Nephron progenitor cell (in vitro differentiated cells): ENCODE data around the gene PTCH2.

Experiments used
- DNase-seq: peaks from one replicate; pipeline ENCODE4 v3.0.0; 2021
- H3K27ac Mint-ChIP-seq: 2 replicates; pipeline ENCODE4 v1.8.0; 2021; ENCODE audit warnings: mild to moderate bottlenecking, moderate library complexity, mixed read lengths
- H3K27me3 Mint-ChIP-seq: 2 replicates; pipeline ENCODE4 v1.8.0; 2021; ENCODE audit warnings: mild to moderate bottlenecking, low read depth, mixed read lengths; ENCODE audit not compliant: poor library complexity
- H3K36me3 Mint-ChIP-seq: 2 replicates; pipeline ENCODE4 v1.8.0; 2021; ENCODE audit warnings: low read depth, mixed read lengths
- H3K4me1 Mint-ChIP-seq: 2 replicates; pipeline ENCODE4 v1.8.0; 2021; ENCODE audit warnings: mixed read lengths
- H3K4me3 Mint-ChIP-seq: 2 replicates; pipeline ENCODE4 v1.8.0; 2021; ENCODE audit warnings: mild to moderate bottlenecking, moderate library complexity, mixed read lengths
- H3K9me3 Mint-ChIP-seq: 2 replicates; pipeline ENCODE4 v1.8.0; 2021; ENCODE audit warnings: mild to moderate bottlenecking, moderate library complexity, mixed read lengths
- TF ChIP-seq, protein P1 (sequence below): fragments of 200-600 bp; sonication (generic); IDR thresholded peaks from 2 replicates; pipeline ENCODE4 v1.5.0; 2021; ENCODE audit warnings: antibody characterized with exemption

PTCH2 gene

DNA sequence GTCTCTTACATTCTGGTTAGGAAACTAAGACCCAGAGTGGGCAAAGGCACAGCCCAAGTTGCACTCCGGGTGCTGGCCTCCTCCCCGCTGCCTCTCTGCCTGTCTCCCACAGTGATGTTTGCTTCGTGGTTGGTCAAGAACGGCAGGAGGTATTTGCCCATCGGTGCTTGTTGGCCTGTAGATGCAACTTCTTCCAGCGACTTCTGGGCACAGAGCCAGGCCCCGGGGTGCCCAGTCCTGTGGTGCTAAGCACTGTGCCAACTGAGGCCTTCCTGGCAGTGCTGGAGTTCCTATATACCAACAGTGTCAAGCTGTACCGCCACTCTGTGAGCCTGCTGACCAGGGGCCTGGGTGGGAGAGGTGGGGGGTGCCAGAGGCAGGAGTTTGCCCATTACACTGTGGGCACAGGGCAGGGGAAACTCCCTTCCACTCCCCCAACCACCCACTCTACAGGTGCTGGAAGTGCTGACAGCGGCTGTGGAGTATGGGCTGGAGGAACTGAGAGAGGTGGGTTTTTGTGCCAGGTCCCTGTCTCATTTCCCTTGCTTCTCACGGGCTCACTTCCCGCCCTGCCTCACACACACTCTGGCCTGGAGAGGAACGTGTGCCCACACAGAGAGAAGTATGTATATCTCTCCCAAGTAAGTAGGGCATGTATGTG lies 32.8 kb downstream of the PTCH2 start:
- Mint-ChIP-seq H3K4me1 (peaks cover 76% of the 10 kb centered on the region), H3K9me3 (no peaks in the 10 kb centered on the region), H3K36me3 (peaks cover 13% of the 10 kb centered on the region), H3K27ac (no peak overlapping the region), H3K4me3 (no peak overlapping the region), H3K27me3 (no peaks in the 10 kb centered on the region)
- no peak for DNase-seq
- TF ChIP-seq, protein P1, sequence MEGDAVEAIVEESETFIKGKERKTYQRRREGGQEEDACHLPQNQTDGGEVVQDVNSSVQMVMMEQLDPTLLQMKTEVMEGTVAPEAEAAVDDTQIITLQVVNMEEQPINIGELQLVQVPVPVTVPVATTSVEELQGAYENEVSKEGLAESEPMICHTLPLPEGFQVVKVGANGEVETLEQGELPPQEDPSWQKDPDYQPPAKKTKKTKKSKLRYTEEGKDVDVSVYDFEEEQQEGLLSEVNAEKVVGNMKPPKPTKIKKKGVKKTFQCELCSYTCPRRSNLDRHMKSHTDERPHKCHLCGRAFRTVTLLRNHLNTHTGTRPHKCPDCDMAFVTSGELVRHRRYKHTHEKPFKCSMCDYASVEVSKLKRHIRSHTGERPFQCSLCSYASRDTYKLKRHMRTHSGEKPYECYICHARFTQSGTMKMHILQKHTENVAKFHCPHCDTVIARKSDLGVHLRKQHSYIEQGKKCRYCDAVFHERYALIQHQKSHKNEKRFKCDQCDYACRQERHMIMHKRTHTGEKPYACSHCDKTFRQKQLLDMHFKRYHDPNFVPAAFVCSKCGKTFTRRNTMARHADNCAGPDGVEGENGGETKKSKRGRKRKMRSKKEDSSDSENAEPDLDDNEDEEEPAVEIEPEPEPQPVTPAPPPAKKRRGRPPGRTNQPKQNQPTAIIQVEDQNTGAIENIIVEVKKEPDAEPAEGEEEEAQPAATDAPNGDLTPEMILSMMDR, result no peak

DNA sequence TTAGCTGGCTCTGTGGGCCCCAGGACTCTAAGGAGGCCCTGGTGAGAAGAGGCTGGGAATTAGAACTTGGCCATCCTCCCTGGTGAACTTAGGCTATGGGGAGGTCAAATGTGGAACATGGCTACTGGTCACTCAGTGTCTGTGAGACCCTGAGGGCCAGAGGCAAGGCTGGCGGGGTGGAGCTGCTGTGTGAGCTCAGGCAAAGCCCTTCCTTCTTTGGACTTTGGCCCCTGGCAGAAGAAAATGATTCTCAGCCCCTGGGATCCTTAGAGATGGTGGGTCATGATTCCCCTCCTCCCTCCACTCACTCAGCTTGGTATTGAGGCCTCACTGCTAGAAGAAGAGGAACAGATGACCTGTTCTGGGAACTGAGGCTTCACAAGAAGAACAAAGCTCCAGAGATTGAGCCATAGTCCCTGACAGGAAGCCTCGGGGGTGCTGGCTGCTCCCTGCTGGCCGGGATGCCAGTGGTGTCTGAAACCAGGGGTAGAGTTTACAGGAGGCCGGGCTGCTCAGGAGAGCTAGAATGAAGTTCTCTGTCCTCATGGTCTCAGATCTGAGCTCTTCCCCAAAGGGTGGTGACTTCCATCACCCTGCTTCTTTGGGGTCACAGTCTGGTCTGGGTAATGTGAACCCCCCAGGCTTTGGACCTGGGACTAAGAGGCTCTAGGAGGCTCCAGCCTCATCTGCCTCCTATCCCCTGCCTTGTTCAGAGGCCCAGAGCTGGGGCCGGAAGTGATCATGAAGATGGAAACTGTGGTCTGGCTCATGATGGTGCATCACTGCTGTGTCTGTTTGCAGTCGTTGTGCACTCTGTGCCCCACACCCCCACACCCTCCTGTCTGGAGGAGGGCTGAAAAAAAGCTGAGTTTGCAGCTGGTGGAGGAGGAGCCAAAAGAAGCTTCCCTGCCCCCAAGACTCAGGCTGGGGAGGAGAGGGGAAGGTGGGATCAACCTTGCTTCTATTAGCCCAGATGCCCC lies 33.8 kb downstream of the PTCH2 start:
- no peak for DNase-seq
- TF ChIP-seq, protein P1, result no peak
- Mint-ChIP-seq H3K4me1 (peaks cover 73% of the 10 kb centered on the region), H3K4me3 (peak overlapping the region; percentile 74), H3K36me3 (peaks cover 9% of the 10 kb centered on the region), H3K9me3 (no peaks in the 10 kb centered on the region), H3K27ac (peak overlapping the region; percentile 100), H3K27me3 (no peaks in the 10 kb centered on the region)

DNA sequence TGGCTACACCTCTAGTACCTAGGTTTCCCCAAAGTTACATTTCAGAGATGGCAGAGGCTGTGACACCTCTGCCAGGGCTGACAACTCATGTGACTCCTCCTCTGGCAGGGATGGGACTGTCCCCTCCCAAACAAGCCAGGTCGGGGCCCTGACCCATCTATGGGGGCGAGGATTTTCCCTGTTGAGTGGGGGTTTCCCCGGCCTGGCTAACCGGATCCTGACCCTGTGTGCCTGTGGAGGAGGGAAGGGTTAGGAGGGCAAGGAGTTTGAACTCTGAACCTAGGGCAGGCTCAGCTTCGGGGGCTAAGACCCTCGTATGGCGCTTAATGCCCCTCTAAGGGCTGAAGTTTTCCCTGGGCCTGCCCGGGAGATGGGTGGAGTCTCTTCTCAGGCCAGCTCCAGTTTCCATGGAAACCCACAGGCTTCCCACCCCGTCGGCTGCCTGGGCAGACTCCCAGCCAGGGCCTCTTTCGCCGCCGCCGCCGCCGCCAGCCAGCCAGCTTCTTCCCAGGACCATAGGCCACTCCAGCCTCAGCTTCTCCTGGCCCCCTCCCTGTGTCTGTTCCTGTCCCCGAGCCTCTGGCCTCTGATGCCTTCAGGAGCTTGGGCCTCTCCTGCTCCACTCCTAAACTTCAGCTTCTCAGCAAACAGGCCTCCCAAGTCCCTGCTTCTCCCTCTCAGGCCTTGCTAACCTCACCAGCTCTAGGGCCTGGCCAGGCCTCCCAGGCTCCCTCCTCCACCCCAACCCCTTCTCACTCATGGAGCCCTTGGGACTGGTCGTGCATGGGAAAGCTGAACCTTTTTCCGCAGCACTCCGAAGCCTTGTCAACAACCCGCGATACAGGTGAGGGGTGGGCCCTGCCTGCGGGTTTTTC lies 34.8 kb downstream of the PTCH2 start, which contains the start of gene BTBD19:
TSS of gene BTBD19 (plus strand) at position 461 of the 875 bp plus-strand sequence. CDS start at position 759, 298 bp downstream.
- H3K4me1 Mint-ChIP-seq, result peaks cover 69% of the 10 kb centered on the region
- H3K36me3 Mint-ChIP-seq, result peaks cover 11% of the 10 kb centered on the region
- TF ChIP-seq, protein P1, result no peak
- H3K27ac Mint-ChIP-seq, result peak within 1 kb of the TSS; percentile 100
- H3K27me3 Mint-ChIP-seq, result no peaks in the 10 kb centered on the region
- peak within 1 kb of the TSS; percentile 74 for H3K4me3 Mint-ChIP-seq
- peak; percentile 86 for DNase-seq
- H3K9me3 Mint-ChIP-seq, result no peaks in the 10 kb centered on the region

DNA sequence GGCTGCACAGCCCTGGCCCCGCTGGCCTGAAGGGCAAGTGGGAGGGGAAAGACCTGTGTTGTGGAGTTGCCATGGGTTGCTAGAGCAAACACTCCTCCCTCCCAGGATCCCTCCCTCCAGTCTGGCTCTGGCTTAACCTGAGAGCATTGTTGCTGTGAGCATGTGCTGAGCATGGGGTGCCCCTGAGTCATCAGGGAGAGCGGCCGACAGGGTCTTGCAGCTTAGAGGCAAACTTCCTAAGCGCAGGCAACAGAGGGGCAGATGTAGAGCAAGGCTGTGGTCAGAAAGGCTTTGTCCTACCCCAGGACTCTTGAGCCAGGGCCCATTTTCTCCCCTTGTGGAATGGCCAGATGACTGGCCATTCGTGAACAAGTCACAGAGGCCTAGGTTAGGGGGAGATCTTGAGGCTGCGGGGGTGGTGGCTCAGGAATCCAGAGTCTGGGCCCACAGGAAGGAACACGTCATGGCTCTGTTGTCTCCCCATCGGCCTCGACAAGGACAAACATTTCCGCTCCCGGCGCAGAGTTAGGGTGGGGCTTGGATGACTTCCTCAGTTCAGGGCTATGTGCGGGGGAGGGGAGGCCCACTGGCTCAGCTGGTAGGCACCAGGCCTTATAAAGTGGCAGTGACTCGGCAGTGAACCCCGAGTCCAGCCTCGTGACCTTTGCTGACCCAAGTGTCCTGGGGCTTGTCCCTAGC lies 35.5 kb downstream of the PTCH2 start:
- H3K27ac Mint-ChIP-seq, result peak overlapping the region; percentile 100
- peaks cover 16% of the 10 kb centered on the region for H3K36me3 Mint-ChIP-seq
- no peaks in the 10 kb centered on the region for H3K27me3 Mint-ChIP-seq
- no peaks in the 10 kb centered on the region for H3K9me3 Mint-ChIP-seq
- peak overlapping the region; percentile 47 for H3K4me3 Mint-ChIP-seq
- H3K4me1 Mint-ChIP-seq, result peaks cover 73% of the 10 kb centered on the region
- TF ChIP-seq, protein P1, result no peak
- peak; percentile 69 for DNase-seq

DNA sequence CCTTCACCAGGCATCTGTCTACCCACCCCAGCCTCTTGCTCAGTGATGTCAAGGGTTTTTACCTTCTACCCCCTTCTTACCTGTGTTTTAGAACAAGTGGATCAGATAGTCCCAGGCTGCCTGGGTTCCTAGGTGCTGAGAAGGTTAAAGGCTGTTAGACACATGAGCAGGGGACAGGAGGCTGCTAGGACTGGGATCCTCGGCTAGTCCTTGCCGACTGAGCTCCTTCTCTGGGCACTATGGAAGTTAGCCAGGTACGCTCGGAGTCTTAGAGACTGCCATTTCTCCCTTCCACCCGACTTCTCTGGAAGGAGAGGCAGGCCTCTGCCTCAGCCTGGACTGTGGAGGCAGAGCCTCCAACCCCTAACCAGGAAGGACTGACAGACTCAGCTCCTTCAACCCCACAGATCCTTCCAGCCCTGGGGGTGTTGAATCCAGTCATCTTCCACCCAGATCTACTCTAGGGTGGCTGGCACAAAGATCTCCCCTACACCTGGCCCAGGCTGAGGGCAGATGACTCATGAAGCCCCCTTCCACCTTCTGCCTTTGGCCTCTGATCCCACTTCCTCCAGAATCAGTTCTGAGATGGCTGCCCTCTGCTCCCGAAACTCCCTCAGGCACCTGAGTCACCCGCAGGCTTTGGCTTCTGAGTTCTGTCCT lies 36.2 kb downstream of the PTCH2 start, which contains the start of gene DYNLT4:
TSS of gene DYNLT4 (minus strand) at position 648 of the 660 bp plus-strand sequence. CDS start 683 bp downstream, outside the sequence.
- H3K9me3 Mint-ChIP-seq, result no peaks in the 10 kb centered on the region
- peak within 1 kb of the TSS; percentile 74 for H3K4me3 Mint-ChIP-seq
- TF ChIP-seq, protein P1, result no peak
- H3K4me1 Mint-ChIP-seq, result peaks cover 73% of the 10 kb centered on the region
- peaks cover 16% of the 10 kb centered on the region for H3K36me3 Mint-ChIP-seq
- H3K27ac Mint-ChIP-seq, result peak within 1 kb of the TSS; percentile 100
- DNase-seq, result no peak
- H3K27me3 Mint-ChIP-seq, result no peaks in the 10 kb centered on the region
